ENCODE data around the gene PLAC1.

The PLAC1 gene

GRCh38 chrX:134670134-134670924 lies 12.1 kb upstream of the PLAC1 start:
- DNase-seq = no peak

DNA sequence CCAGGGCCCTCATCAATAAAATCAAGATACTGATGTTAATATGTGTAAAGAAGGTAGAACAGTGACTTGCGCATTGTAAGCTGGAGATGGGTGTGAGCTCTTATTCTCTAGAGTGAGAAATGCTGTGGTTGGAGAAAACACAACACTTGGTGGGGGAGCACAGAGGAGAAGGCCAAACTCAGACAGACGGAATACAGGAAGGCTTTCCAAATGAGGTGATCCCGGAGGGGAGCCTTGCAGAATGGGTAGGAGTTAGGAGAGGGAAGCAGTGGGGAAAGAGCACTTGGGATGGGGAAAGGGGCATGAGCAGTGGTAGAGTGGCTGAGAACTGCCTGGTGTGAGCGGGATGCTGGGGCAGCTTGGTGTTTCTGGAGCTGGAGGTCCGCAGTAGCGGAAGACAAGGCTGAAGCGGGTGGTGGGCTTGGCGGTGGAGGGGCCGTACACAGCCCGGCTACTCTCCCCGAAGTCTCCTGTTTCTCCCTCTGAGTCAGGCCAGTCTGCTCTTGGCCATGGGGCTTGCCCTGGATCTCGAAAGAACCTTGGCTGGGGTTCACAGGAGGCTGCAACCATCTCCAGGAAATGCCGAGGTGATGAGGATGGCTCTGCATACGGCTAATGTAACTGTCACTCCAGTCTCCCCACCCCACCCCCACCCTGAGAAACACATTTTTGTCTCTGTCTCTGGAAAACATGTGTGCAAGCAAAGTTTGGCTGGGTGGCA lies 11.3 kb upstream of the PLAC1 start:
- no peak for DNase-seq

DNA sequence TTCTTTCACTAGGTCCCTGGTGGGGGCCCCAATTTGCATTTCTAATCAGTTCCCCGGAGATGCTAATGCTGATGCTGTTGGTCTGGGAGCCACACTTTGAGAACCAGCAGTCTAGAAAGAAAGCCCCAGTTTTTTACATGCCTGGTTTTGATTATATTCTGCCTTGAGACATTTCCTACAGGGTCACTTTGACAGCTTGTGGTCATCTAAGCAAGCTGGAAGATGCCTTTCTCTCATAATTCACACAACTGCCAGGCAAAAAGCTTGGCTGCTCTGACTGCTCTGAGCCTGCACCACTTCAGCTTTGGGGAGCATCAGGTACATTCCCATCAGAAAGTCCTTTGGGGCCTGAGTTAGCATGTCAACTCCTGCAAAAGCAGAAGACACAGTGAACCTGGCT lies 5.9 kb upstream of the PLAC1 start:
- DNase-seq = no peak

DNA sequence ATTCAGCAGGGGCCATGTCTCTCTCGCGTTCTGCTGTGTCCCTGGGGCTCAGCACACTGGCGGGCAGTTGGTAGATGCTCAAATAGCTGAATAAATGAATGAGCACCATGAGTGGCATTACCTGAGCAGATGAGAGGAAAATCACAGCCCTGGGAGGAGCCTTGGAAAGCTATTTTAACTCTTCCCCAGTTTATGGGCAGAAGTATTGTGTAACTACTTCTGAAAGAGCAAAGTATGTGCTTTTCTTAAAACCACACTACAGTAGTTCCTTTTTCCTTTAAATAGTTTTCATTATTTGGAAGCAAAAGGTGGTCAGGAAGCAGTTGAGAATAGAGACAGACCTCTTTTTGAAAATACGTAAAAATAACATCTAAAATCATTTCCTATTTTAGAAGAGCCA lies 3.0 kb upstream of the PLAC1 start:
- no peak for DNase-seq

GRCh38 chrX:134660627-134661026 lies 2.4 kb upstream of the PLAC1 start:
- no peak for DNase-seq

DNA sequence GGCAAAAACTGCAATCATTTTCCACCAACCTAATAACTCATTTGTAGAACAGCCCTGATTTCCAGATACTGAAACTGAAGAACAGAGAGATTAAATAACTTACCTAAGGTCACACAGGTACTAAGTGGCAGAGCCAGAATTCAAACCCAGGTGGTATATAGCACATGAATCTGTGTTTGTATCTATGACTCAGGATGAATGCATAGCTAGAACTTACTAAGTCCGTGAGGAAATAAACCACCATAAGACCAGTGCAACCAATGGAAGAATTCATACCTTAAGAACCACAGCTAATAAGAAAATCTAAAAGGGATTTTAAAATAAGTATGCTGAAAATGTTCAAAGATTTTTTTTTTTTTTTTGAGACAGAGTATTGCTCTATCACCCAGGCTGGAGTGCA lies 1.5 kb upstream of the PLAC1 start:
- DNase-seq = no peak

DNA sequence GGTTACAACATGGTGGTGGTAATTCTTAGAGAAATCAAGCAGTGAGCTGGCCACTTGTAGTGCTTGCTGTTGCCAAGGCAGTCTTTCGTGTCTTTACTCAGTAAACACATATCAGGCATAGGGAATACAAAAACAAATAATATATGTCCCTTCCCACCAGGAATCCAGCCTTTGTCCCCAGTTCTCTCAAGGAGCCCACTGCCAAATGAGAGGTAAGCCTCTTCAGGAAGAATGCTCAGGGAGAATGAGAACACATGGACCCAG lies 421 bp upstream of the PLAC1 start:
- no peak for DNase-seq

DNA sequence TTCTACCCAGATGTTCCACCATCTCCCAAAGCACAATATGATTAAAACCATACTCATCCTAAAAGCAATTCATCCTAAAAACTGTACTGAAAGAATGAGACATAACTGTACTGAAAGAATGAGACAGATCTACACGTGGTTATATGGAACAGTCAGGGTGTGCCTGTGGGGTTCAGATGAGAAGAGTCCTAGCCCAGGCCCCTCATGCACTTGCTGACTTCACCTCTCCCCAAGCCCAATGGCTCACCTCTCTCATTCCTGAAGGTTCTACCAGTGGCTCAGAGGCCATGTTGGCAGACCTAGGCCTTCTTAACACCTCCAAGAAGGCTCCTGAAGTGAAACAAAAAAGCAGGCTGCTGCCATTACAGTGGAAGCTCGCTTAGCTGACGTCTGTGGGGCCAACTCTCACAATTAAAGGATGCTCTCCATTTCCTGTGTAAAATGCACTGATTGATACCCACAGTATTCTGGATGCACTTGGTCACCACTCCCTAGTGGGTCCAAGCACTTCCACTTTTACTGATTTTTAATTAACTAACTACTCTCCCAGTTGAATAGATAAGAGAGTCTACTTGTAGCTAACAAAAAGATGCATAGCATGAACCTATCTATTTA lies 3.8 kb downstream of the PLAC1 start:
- no peak for DNase-seq

DNA sequence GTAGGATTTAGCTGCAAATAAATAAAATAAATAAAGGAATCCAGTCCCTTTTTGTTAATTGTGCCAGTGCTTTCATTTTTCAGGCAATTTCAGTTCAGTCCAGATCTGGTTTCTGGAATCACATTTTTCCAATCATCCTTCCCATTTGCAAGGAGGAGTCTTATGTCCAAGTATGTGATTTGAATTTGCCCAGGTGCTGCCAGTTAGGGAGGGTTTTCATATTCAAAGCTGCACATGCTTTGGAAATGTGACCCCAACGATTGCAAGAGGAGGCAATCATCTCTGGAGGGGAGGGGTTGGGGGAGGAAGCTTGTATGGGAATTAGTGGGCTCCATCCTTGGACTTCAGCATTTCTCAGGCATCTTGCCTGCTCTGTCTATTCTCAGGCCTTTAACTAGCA lies 4.4 kb downstream of the PLAC1 start:
- DNase-seq = no peak

DNA sequence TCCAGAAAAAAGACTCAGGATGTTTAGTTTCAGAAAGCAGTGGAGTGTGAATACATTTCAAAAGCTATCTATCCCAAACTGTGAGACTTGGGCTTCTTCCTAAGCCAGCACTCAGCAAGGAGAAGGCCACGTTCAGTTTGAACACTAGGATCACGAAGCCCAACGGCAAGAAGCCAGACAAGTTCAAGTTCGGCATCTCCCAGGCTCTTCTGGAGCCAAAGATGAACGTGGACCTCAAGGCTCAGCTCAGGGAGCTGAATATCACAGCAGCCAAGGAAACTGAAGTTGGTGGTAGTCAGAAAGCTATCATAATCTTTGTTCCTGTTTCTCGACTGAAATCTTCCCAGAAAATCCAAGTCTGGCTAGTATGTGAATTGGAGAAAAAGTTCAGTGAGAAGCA lies 7.6 kb downstream of the PLAC1 start:
- DNase-seq = no peak

GRCh38 chrX:134649770-134650169 lies 8.5 kb downstream of the PLAC1 start:
- no peak for DNase-seq

DNA sequence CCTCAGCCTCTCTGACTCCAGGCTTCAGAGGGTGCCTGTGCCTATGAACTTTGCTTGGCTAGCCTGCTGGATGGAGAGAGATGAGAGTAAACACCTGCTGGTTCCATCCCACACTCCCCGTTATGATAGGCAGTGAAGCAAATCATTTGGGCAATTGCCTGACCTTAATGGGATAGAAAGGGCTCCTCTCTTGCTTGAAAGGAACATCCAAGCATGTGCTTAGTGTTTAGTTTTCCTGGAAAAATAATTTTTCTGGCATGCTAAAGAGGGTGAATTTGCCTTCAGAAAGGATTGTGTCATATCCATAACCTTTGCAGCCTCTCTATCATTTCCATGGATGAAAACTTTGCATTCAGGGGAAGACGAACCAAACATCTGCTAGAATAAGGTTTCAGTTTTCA lies 10.8 kb downstream of the PLAC1 start:
- DNase-seq = no peak

DNA sequence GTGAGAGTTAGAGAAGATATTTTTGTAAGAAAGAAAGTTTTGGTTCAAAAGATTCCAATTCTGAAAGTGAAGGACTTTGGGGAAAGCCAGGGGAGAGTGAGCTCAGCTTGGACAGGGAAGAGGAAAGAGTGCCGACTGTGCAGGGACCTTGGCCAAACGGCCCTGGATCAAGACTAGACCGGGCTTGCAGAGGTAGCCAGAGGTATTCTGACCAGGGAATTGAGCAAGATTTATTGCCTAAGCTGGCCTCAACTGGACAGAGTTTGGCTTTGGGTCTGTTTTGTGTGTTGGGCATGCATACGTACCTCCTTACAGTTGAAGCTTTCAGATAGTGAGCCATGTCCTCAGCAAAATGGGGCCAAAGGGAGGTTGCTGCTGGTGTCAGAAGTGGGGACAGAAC lies 11.6 kb downstream of the PLAC1 start:
- no peak for DNase-seq

GRCh38 chrX:134645936-134646543 lies 12.2 kb downstream of the PLAC1 start:
- no peak for DNase-seq

DNA sequence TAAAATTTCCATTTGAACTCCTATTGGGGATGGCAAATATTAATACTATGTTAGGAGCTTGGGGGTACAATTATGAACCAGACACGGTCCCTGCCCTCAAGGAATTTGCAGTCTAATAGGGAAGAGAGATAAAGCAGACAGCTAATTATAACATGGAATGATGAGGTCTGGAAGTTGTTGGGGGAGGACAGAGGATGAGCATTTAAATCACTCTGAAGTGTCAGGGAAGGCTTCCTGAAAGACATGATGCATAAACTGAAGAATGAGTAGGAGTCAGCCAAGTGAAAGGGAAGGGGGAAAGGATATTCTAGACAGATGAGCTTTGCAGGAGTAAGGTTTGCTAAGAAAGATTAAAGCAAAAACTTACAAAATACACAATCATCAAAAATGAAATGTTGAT lies 15.9 kb downstream of the PLAC1 start:
- no peak for DNase-seq

DNA sequence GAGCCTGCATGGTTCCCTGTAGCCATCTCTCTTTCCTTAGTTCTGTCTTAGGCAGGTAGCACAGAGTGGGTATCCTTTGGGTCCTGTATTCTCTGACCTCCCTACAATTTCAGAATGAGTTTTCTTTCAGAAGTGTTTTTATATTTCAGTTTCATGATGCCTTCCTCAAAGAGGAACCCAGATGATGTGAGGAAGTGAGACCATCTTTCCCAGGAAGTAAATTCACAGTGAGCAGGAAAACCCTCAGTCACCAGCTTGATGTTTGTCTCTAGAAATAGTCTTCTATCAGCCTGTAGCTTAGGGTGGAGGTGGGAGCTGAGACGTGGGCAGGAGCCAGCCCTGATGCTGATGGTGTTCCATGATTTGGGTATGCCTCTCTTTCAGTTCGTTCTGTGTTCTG lies 16.9 kb downstream of the PLAC1 start:
- DNase-seq = no peak

- no peak for DNase-seq
These were observed 17.4 kb downstream of the PLAC1 start for GRCh38 chrX:134640914-134641313.

DNA sequence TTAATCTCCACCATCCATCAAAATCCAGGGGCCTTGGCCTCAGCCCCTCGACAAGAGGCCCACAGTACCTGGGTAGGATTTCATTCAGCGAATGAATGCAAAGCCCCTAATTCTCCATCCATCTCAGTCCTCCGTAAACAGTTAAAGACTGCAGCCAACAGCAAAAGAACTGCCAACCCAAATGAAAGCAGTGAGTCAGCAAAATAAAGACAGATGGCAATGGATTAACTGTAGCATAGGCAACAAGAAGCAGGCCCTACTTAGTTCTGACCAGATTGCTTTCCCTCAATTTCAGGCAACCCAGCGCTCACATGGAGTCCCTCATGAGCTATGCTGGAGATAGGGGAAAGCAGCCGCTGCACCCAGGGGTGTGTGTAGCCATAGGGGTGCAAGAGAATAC lies 21.4 kb downstream of the PLAC1 start:
- no peak for DNase-seq

DNA sequence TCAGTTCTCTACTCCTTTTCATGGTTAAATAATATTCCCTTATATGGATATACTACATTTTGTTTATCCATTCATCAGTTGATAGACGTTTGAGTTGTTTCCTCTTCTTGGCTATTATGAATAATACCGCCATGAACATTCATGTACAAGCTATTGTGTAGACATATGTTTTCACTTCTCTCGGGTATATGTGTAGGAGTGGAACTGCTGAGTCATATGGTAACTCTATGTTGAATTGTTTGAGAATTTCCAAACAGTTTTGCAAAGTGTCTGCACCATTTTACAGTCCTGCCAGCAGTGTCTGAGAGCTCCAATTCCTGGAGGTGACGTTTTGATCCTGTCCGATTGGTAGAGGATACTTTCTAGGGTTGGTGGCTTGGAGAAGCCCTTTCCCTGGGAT lies 23.6 kb downstream of the PLAC1 start:
- no peak for DNase-seq

GRCh38 chrX:134633832-134634231 lies 24.4 kb downstream of the PLAC1 start:
- no peak for DNase-seq

DNA sequence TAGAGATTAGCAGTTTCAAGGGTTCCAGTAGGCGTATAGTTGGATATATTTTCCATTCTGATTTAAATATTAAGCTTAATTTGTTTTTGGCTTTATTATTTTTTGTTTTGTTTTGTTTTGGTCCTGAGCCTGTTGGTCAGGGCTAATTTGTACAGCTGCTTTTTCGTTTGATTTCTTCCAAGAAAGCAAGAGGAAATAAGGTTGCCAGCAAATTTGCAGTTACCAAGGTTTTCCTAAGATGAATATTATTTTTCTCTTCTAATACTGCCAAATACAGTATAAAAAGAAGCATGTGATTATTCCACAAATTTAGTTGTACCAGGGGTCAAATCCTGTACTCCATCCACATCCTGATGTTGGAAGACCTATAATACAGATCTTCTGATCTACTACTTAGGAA lies 24.9 kb downstream of the PLAC1 start:
- DNase-seq = no peak

- DNase-seq = no peak
These were observed 25.9 kb downstream of the PLAC1 start for GRCh38 chrX:134632355-134632754.

DNA sequence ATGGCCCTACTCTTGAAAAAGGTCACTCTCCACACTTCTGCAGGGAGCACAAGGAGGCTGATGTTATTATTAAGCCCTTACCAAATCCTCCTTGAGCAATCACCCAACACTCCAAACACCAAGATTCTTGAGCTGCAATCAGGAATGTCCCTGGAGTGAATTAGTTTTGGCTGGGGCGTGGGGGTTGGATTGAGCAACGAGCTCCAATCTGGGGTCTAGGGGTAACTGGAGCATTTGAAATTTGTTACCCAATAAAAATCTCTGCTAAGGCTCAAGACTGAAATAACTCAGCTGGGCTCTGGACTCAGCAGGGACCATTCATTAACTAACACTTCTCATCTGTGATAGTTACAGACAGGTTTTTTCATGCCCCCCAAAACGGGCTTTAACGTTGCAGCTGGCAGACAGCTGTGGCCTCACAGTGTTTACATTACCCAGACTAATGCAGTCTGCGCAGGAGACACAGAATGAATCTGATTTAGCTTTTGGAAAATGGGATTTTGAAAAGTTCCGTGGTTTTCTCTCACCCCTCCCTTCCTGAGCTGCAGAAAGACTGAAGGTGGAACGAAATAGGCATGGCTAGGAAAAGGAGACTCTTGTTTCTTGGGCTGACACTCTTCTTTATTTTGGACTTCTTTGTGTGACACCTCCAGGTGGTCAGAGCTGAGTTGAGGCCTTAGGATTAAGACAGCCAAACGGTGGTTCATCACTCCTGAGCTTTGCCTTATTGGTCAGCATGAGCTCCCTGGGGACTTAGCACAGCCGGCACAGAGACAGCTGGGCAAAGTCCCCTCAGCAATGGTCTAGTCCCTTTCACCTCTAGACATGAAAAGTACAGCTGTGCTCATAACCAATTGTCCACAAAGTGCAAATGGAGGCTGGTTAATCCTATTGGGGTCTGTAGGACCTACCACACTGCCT lies 26.6 kb downstream of the PLAC1 start:
- DNase-seq = no peak
